Left lobe of liver (tissue), 2 donors: Measurements from ENCODE around the gene CABLES2. TPM values are rescaled to one million over a fixed set of nuclear protein-coding genes. Genes with fewer than 3 reads are reported as not detected.
"Not testable (repeated sequence)": the region's sequence is repeated elsewhere in the genome, so short reads cannot be mapped to it uniquely, and the experiment has no call there.

Source experiments
- ATAC-seq: fragments of 200-7000 bp; cut with Tn5 transposase; one replicate; pipeline ENCODE4 v1.9.1; 2020; ENCODE audit warnings: mild to moderate bottlenecking, moderate library complexity
- DNase-seq: peaks from one replicate; pipeline ENCODE4 v3.0.0-alpha.2; 2020; ENCODE audit warnings: low spot score
- total RNA-seq: library from RNA; stranded (reverse); gene quantifications from one replicate; pipeline ENCODE4 v1.2.1, GENCODE V29; 2021
- donor health status: DM: no; HTN: no; CAD: no; lungs with moderate emphysema.
- donor health status: DM: no; HTN: yes; CAD: no.

Gene CABLES2
- total RNA-seq, 1 donor from 2014 or later, result 1.8 TPM

- ATAC-seq, result no peak
- DNase-seq, result no peak
These were observed 29.6 kb upstream of the CABLES2 start for GRCh38 chr20:62436692-62437091.

GRCh38 chr20:62433658-62434497 is 26.8 kb upstream of the CABLES2 start:
- ATAC-seq (peak; percentile 21), DNase-seq (no peak)

- DNase-seq (no peak), ATAC-seq (no peak)
These were observed 23.9 kb upstream of the CABLES2 start for GRCh38 chr20:62430866-62431447.

GRCh38 chr20:62430311-62430853 is 23.3 kb upstream of the CABLES2 start:
- ATAC-seq (no peak), DNase-seq (no peak)

GRCh38 chr20:62429455-62430310 is 22.6 kb upstream of the CABLES2 start:
- no peak for ATAC-seq
- no peak for DNase-seq

- no peak for DNase-seq
These were observed 21.6 kb upstream of the CABLES2 start for GRCh38 chr20:62428396-62429295.

GRCh38 chr20:62428002-62428372 is 20.9 kb upstream of the CABLES2 start:
- DNase-seq (no peak), ATAC-seq (no peak)

More at GRCh38 chr20:62428396-62429295, 21.6 kb upstream of the CABLES2 start:
- no peak for ATAC-seq

GRCh38 chr20:62427172-62428001 is 20.3 kb upstream of the CABLES2 start, which contains the start of gene RBBP8NL:
TSS of gene RBBP8NL (minus strand) at chr20:62427539. CDS start at chr20:62419647, 7,892 bp downstream.
- DNase-seq (no peak), ATAC-seq (peak; percentile 29)

- DNase-seq (no peak), ATAC-seq (no peak)
These were observed 19.6 kb upstream of the CABLES2 start for GRCh38 chr20:62426699-62427131.

GRCh38 chr20:62426059-62426348 is 18.9 kb upstream of the CABLES2 start:
- ATAC-seq, DNase-seq: not testable (repeated sequence)

- ATAC-seq, result no peak
- no peak for DNase-seq
These were observed 18.4 kb upstream of the CABLES2 start for GRCh38 chr20:62425281-62426058.

- no peak for ATAC-seq
- DNase-seq, result no peak
These were observed 17.4 kb upstream of the CABLES2 start for GRCh38 chr20:62424249-62425107.

- DNase-seq (no peak), ATAC-seq (no peak)
These were observed 16.2 kb upstream of the CABLES2 start for GRCh38 chr20:62423326-62423706.

- DNase-seq (no peak), ATAC-seq (no peak)
These were observed 15.7 kb upstream of the CABLES2 start for GRCh38 chr20:62422636-62423325.

- ATAC-seq, result no peak
These were observed 14.6 kb upstream of the CABLES2 start for GRCh38 chr20:62421716-62421990.

GRCh38 chr20:62420846-62421715 is 14.0 kb upstream of the CABLES2 start:
- ATAC-seq (no peak), DNase-seq (no peak)

More at GRCh38 chr20:62421716-62421990, 14.6 kb upstream of the CABLES2 start:
- no peak for DNase-seq
